Endothelial cell of umbilical vein (primary cell): ENCODE data around the gene EIF3D. TPM values are rescaled to one million over a fixed set of nuclear protein-coding genes. Genes with fewer than 3 reads are reported as not detected.

Experiments used
- BruUV-seq: library from RNA; stranded (reverse); fragments of 400-500 nt; replicated peaks from 2 replicates; lab custom pipeline; 2021; lab: Mats Ljungman, UMichigan
- CTCF ChIA-PET: fragments of 300-600, 350-600 bp; sonication (Branson Sonifier 250); formaldehyde crosslinking; loops from one replicate; lab custom pipeline; 2021; ENCODE audit warnings: antibody characterized with exemption, inconsistent platforms; lab: Charles Lee
- POLR2A ChIA-PET: fragments of 300-600, 350-600 bp; sonication (Branson Sonifier 250); formaldehyde crosslinking; loops from one replicate; lab custom pipeline; 2021; ENCODE audit warnings: antibody characterized with exemption, inconsistent platforms; lab: Charles Lee
- DNase-seq: peaks from one replicate; pipeline ENCODE4 v3.0.0-alpha.2; 2011; ENCODE audit warnings: low read depth, low spot score
- FAIRE-seq: peaks from 2 replicates; lab custom pipeline; 2011; peaks lifted over from hg19 to GRCh38; lab: Jason Lieb, UNC
- H2AFZ ChIP-seq: 2 replicates; pipeline ENCODE4 v1.6.0; 2012; ENCODE audit warnings: low read depth, low read length, control low read depth, inconsistent platforms
- H3K27ac ChIP-seq: 2 replicates; pipeline ENCODE4 v1.5.1; 2011; ENCODE audit warnings: low read depth, mild to moderate bottlenecking, control low read depth, low read length, moderate library complexity; ENCODE audit not compliant: insufficient read depth
- H3K27me3 ChIP-seq, 2 experiments: 2 replicates each; pipeline versions ENCODE4 v1.6.0 to v1.6.1; 2011; ENCODE audit warnings: low read length in 2 of 2, mixed read lengths in 1 of 2; ENCODE audit not compliant: control insufficient read depth in 2 of 2, insufficient read depth in 2 of 2
- H3K36me3 ChIP-seq, 2 experiments: 2 replicates in 1 of 2; 3 replicates in 1 of 2; pipeline ENCODE4 v1.5.1; 2011; ENCODE audit warnings: low read length in 2 of 2, mild to moderate bottlenecking in 1 of 2, moderate library complexity in 1 of 2; ENCODE audit not compliant: control insufficient read depth in 2 of 2, insufficient read depth in 2 of 2; ENCODE audit errors: extremely low read depth in 1 of 2
- H3K4me1 ChIP-seq: 3 replicates; pipeline ENCODE4 v1.5.1; 2011; ENCODE audit warnings: mild to moderate bottlenecking, low read length; ENCODE audit not compliant: control insufficient read depth, insufficient read depth; ENCODE audit errors: extremely low read depth
- H3K4me2 ChIP-seq: 2 replicates; pipeline ENCODE4 v1.6.1; 2011; ENCODE audit warnings: low read length, control low read depth, mixed read lengths; ENCODE audit not compliant: insufficient read depth
- H3K4me3 ChIP-seq, 3 experiments: fragments of 200-600 bp in 1 of 3; sonication (generic), shearing (Covaris generic) in 1 of 3; replicated peaks in 1 of 3; 2 replicates each; pipeline ENCODE4 v1.5.1; 2011 to 2016; ENCODE audit warnings: control low read depth in 3 of 3, low read length in 3 of 3, mild to moderate bottlenecking in 2 of 3, inconsistent platforms in 1 of 3, low read depth in 1 of 3, moderate library complexity in 1 of 3; ENCODE audit not compliant: insufficient read depth in 1 of 3
- H3K79me2 ChIP-seq: 2 replicates; pipeline ENCODE4 v1.6.0; 2012; ENCODE audit warnings: low read length, inconsistent platforms; ENCODE audit not compliant: control insufficient read depth, insufficient read depth
- H3K9ac ChIP-seq: replicated peaks from 2 replicates; pipeline ENCODE3; 2011; ENCODE audit warnings: low read length, control low read depth; ENCODE audit not compliant: insufficient read depth; ENCODE audit errors: extremely low read depth
- H3K9me1 ChIP-seq: replicated peaks from 3 replicates; pipeline ENCODE4 v1.6.0; 2011; ENCODE audit warnings: mild to moderate bottlenecking, low read length; ENCODE audit not compliant: control insufficient read depth, insufficient read depth; ENCODE audit errors: extremely low read depth
- H3K9me3 ChIP-seq: replicated peaks from 2 replicates; pipeline ENCODE4 v1.5.1; 2012; ENCODE audit warnings: low read length, inconsistent platforms; ENCODE audit not compliant: control insufficient read depth, insufficient read depth
- H4K20me1 ChIP-seq: replicated peaks from 2 replicates; pipeline ENCODE3; 2011; ENCODE audit warnings: mild to moderate bottlenecking, low read length; ENCODE audit not compliant: control insufficient read depth, insufficient read depth; ENCODE audit errors: extremely low read depth
- FOS ChIP-seq: IDR thresholded peaks from 2 replicates; pipeline ENCODE4 v1.6.1; 2011; ENCODE audit warnings: mild to moderate bottlenecking, low read length, moderate library complexity, borderline replicate concordance; ENCODE audit not compliant: insufficient read depth
- GATA2 ChIP-seq: IDR thresholded peaks from 2 replicates; pipeline ENCODE4 v1.7.0; 2011; ENCODE audit warnings: low read depth, mild to moderate bottlenecking, moderate library complexity, mixed read lengths, low read length; ENCODE audit not compliant: insufficient read length, insufficient read depth
- POLR2A ChIP-seq: IDR thresholded peaks from 2 replicates; pipeline ENCODE4 v1.6.1; 2012; ENCODE audit warnings: low read depth, mild to moderate bottlenecking, control low read depth, low read length
- POLR2AphosphoS5 ChIP-seq: IDR thresholded peaks from 2 replicates; pipeline ENCODE4 v1.6.1; 2012; ENCODE audit warnings: low read depth, mild to moderate bottlenecking, control low read depth, low read length, moderate library complexity; ENCODE audit not compliant: insufficient read depth
- dilution Hi-C: fragments of 300-500 bp; cut with MboI; formaldehyde crosslinking; loops from one replicate; pipeline ENCODE4 v1.15.0; 2019; ENCODE audit warnings: low sequenced_read_pairs; ENCODE audit not compliant: extremely low pct_ligation_motif_present
- intact Hi-C: fragments of 100-400 bp; cut with micrococcal nuclease; formaldehyde crosslinking; loops from one replicate; pipeline ENCODE4 v1.10.0; 2022
- polyA plus RNA-seq, 4 experiments: library from polyadenylated mRNA; depleted of rRNA in 3 of 4; stranded (reverse) in 3 of 4; unstranded in 1 of 4; fragments of >200 nt; gene quantifications; 2 replicates each; pipeline versions ENCODE4 v1.2.1 to v1.2.3, GENCODE V29; 2011 to 2012; ENCODE audit warnings: missing spikeins in 1 of 4
- total RNA-seq: library from RNA; stranded (reverse); gene quantifications from 2 replicates; pipeline ENCODE4 v1.2.3, GENCODE V29; 2021

The EIF3D gene
- total and polyA plus RNA-seq, 2 donors (not counting 3 experiments of a cell fraction or from before 2014, with no cell fraction given), result 201 to 413 TPM

DNA sequence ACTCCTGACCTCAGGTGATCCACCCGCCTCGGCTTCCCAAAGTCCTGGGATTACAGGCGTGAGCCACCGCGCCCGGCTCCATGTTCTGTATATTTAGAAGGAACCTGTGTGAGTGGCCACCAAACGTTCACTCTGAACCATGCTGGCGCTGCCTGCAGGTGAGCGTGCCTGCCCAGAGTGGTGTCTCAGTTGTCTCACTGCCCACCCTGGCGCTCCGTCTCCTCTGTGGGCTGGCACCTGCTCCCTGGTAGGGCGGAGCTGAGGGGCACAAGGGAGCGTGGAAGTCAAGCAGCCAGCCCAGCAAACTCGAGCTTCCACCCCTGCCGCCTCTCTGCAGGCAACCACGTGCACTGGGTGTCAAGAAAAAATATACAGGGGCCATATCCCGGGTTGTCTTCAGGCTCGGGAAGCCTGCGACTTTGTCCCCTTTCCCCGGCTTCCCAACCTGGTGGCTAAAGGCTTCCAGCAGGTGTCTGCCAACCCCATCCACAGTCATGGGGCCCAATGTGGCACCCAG lies 64.2 kb downstream of the EIF3D start:
- ChIA-PET POLR2A (interaction anchor here (1.2 to 1.4 kb wide), 4 partner anchors 66 to 134 kb away, joined by 4 to 10 read pairs (median 6); partner anchors contain the start of gene MYH9), CTCF (interaction anchor here (0.8 to 1.2 kb wide), 2 partner anchors 69 to 77 kb away, joined by 4 read pairs; partner anchors contain the start of gene MYH9)
- Histone ChIP-seq H2AFZ (no peak overlapping the region), H3K36me3 (no peaks in the 10 kb centered on the region), H3K79me2 (peaks cover 3% of the 10 kb centered on the region), H3K9ac (peak overlapping the region; percentile 57), H3K4me1 (peaks cover 65% of the 10 kb centered on the region), H3K4me3 (no peak overlapping the region), H3K4me2 (no peak overlapping the region), H3K27me3 (no peaks in the 10 kb centered on the region), H3K27ac (peak overlapping the region; percentile 91), H3K9me1 (no peaks in the 10 kb centered on the region), H4K20me1 (no peaks in the 10 kb centered on the region), H3K9me3 (no peaks in the 10 kb centered on the region)
- TSS peak; percentile 42 for BruUV-seq
- DNase-seq (no peak), FAIRE-seq (no peak)
- TF ChIP-seq POLR2AphosphoS5 (no peak), FOS (no peak)
- intact Hi-C loops, result loop anchor here (1.0 to 5.0 kb wide), 5 partner anchors 9 to 135 kb away; no protein-coding TSS in a partner anchor
- dilution Hi-C loops, result no loop called here

DNA sequence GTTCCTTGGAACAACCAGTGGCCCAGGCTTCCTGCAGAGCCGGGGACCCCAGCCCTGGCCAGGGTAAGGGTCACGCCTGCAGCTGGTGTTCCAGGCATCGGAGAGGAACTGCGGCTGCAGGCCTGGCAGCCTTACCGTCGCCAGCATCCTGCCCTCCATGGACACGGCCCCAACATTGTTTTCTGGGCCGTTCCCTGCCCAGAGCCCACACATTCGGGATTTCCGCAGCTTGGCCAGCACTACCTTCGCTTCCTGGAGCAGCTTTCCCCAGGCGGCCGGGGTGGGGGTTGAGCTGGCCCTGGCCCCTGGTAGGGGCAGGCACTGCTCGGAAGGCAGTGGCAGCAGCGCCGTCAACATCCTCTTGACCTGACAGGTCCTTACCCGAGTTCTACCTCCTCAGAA lies 65.2 kb downstream of the EIF3D start:
- dilution Hi-C loops, result no loop called here
- Histone ChIP-seq H3K27ac (peak overlapping the region; percentile 91), H2AFZ (peak overlapping the region; percentile 30), H3K4me3 (no peak overlapping the region), H3K36me3 (no peaks in the 10 kb centered on the region), H3K79me2 (no peaks in the 10 kb centered on the region), H3K4me1 (peaks cover 65% of the 10 kb centered on the region), H4K20me1 (no peaks in the 10 kb centered on the region), H3K27me3 (no peaks in the 10 kb centered on the region), H3K4me2 (no peak overlapping the region), H3K9me1 (no peaks in the 10 kb centered on the region), H3K9me3 (no peaks in the 10 kb centered on the region), H3K9ac (peak overlapping the region; percentile 80)
- ChIA-PET POLR2A (interaction anchor here (0.7 to 2.2 kb wide), 5 partner anchors 65 to 135 kb away, joined by 4 to 7 read pairs (median 5); partner anchors contain the start of gene MYH9), CTCF (interaction anchor here (0.8 to 1.2 kb wide), 2 partner anchors 68 to 76 kb away, joined by 4 read pairs; partner anchors contain the start of gene MYH9)
- FAIRE-seq, result peak; percentile 96
- TF ChIP-seq POLR2AphosphoS5 (peak; percentile 66), POLR2A (peak; percentile 26), GATA2 (no peak)
- peak; percentile 94 for DNase-seq
- intact Hi-C loops, result loop anchor here (2.0 kb wide), 1 partner anchor 13 kb away; no protein-coding TSS in a partner anchor
- no TSS peak for BruUV-seq
